ENCODE measurements around the gene ENPEP. TPM values are rescaled to one million over a fixed set of nuclear protein-coding genes. Genes with fewer than 3 reads are reported as not detected.

The ENPEP gene
- total RNA-seq, 2 experiments from 2014 or later: 0.53 TPM; not detected in 1

- H3K36me3 Mint-ChIP-seq (ENCODE audit: low read depth): no peaks in the 10 kb centered on the region
- DNase-seq (no peak), ATAC-seq (no peak)
- H3K27ac Mint-ChIP-seq: no peak overlapping the region
- POLR2A ChIA-PET: no interaction called here
- H3K9me3 Mint-ChIP-seq (ENCODE audit: insufficient read depth): no peaks in the 10 kb centered on the region
- CTCF ChIA-PET: interaction anchor here (0.6 kb wide), 1 partner anchor 216 kb away, joined by 6 read pairs; no protein-coding TSS in a partner anchor
- no peaks in the 10 kb centered on the region for H3K4me1 Mint-ChIP-seq (ENCODE audit: low read depth)
- no peaks in the 10 kb centered on the region for H3K27me3 Mint-ChIP-seq (ENCODE audit: low read depth)
- H3K4me3 Mint-ChIP-seq: no peak overlapping the region
These were observed 113.3 kb downstream of the ENPEP start for GRCh38 chr4:110589297-110589696.

DNA sequence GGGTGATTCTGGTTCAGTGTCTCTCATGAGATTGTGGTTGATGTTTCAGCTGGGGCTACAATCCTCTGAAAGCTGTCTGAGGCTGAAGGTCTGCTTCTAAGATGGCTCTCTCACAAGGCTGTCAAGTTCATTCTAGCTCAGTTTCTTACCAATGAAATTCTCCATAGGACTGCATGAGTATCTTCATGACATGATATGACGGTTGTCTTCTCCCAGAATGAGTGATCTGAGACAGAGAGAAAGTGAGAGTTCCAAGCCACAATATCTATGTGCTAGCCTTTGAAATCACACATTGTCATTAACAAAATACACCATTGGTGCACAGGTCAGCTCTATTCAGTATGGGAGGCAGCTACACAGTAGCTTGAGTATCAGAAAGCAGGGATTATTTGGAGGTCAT, 119.6 kb downstream of the ENPEP start:
- ATAC-seq (no peak), DNase-seq (no peak)
- Mint-ChIP-seq H3K4me3 (no peak overlapping the region), H3K36me3 (ENCODE audit: low read depth) (no peaks in the 10 kb centered on the region), H3K4me1 (ENCODE audit: low read depth) (no peaks in the 10 kb centered on the region), H3K27me3 (ENCODE audit: low read depth) (peaks cover 3% of the 10 kb centered on the region), H3K9me3 (ENCODE audit: insufficient read depth) (no peaks in the 10 kb centered on the region), H3K27ac (no peak overlapping the region)
- ChIA-PET POLR2A (no interaction called here), CTCF (no interaction called here)

GRCh38 chr4:110596431-110596830, 120.5 kb downstream of the ENPEP start:
- ATAC-seq: no peak
- POLR2A ChIA-PET: no interaction called here
- peaks cover 3% of the 10 kb centered on the region for H3K27me3 Mint-ChIP-seq (ENCODE audit: low read depth)
- H3K36me3 Mint-ChIP-seq (ENCODE audit: low read depth): no peaks in the 10 kb centered on the region
- H3K4me1 Mint-ChIP-seq (ENCODE audit: low read depth): no peaks in the 10 kb centered on the region
- no peak overlapping the region for H3K4me3 Mint-ChIP-seq
- CTCF ChIA-PET: no interaction called here
- H3K27ac Mint-ChIP-seq: no peak overlapping the region
- no peaks in the 10 kb centered on the region for H3K9me3 Mint-ChIP-seq (ENCODE audit: insufficient read depth)
- DNase-seq: no peak

DNA sequence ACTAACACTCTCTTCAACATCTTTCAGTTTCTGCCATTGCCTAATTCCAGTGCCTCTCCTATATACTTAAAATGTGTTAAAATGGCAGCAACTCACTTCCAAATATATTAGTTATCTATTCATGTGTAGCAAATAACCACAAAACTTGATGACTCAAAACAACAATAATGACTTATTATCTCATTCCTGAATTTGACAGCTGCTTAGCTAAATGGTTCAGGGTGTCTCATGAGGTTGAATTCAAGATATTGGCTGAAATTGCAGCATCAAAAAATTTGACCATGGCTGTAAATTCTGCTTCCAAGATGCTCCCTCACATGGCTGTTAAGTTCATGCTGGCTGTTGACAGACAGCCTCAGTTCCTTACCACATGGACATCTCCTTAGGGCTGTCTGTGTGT, 121.6 kb downstream of the ENPEP start:
- Mint-ChIP-seq H3K27me3 (ENCODE audit: low read depth) (peaks cover 3% of the 10 kb centered on the region), H3K27ac (no peak overlapping the region), H3K36me3 (ENCODE audit: low read depth) (no peaks in the 10 kb centered on the region), H3K4me1 (ENCODE audit: low read depth) (no peaks in the 10 kb centered on the region), H3K9me3 (ENCODE audit: insufficient read depth) (no peaks in the 10 kb centered on the region), H3K4me3 (no peak overlapping the region)
- DNase-seq (no peak), ATAC-seq (no peak)
- ChIA-PET POLR2A (no interaction called here), CTCF (no interaction called here)

GRCh38 chr4:110602061-110602460, 126.1 kb downstream of the ENPEP start:
- DNase-seq: no peak
- no peak overlapping the region for H3K4me3 Mint-ChIP-seq

GRCh38 chr4:110605077-110605476, 129.1 kb downstream of the ENPEP start:
- no peak overlapping the region for H3K27ac Mint-ChIP-seq
- peaks cover 20% of the 10 kb centered on the region for H3K27me3 Mint-ChIP-seq (ENCODE audit: low read depth)
- ChIA-PET POLR2A (no interaction called here), CTCF (no interaction called here)
- no peak overlapping the region for H3K4me3 Mint-ChIP-seq
- H3K4me1 Mint-ChIP-seq (ENCODE audit: low read depth): no peaks in the 10 kb centered on the region
- ATAC-seq (no peak), DNase-seq (no peak)
- H3K9me3 Mint-ChIP-seq (ENCODE audit: insufficient read depth): no peaks in the 10 kb centered on the region
- H3K36me3 Mint-ChIP-seq (ENCODE audit: low read depth): no peaks in the 10 kb centered on the region

More at GRCh38 chr4:110602061-110602460, 126.1 kb downstream of the ENPEP start:
- ATAC-seq: no peak
- Mint-ChIP-seq H3K27ac (no peak overlapping the region), H3K9me3 (ENCODE audit: insufficient read depth) (no peaks in the 10 kb centered on the region), H3K27me3 (ENCODE audit: low read depth) (peaks cover 3% of the 10 kb centered on the region), H3K4me1 (ENCODE audit: low read depth) (no peaks in the 10 kb centered on the region), H3K36me3 (ENCODE audit: low read depth) (no peaks in the 10 kb centered on the region)
- CTCF ChIA-PET: no interaction called here
- POLR2A ChIA-PET: no interaction called here

GRCh38 chr4:110609044-110609750, 133.2 kb downstream of the ENPEP start:
- Mint-ChIP-seq H3K27ac (no peak overlapping the region), H3K9me3 (ENCODE audit: insufficient read depth) (no peaks in the 10 kb centered on the region), H3K4me1 (ENCODE audit: low read depth) (no peaks in the 10 kb centered on the region), H3K36me3 (ENCODE audit: low read depth) (no peaks in the 10 kb centered on the region), H3K4me3 (no peak overlapping the region), H3K27me3 (ENCODE audit: low read depth) (peaks cover 52% of the 10 kb centered on the region)
- ChIA-PET CTCF (no interaction called here), POLR2A (no interaction called here)
- ATAC-seq: no peak
- DNase-seq: no peak

GRCh38 chr4:110610620-110610939, 134.6 kb downstream of the ENPEP start:
- no peak for ATAC-seq
- H3K4me3 Mint-ChIP-seq: no peak overlapping the region
- H3K27me3 Mint-ChIP-seq (ENCODE audit: low read depth): peaks cover 62% of the 10 kb centered on the region
- no peaks in the 10 kb centered on the region for H3K9me3 Mint-ChIP-seq (ENCODE audit: insufficient read depth)
- DNase-seq: no peak
- ChIA-PET CTCF (no interaction called here), POLR2A (interaction anchor here (1.4 kb wide), 1 partner anchor 11 kb away, joined by 5 read pairs; no protein-coding TSS in a partner anchor)
- no peaks in the 10 kb centered on the region for H3K4me1 Mint-ChIP-seq (ENCODE audit: low read depth)
- peaks cover 4% of the 10 kb centered on the region for H3K36me3 Mint-ChIP-seq (ENCODE audit: low read depth)
- H3K27ac Mint-ChIP-seq: no peak overlapping the region

- H3K9me3 Mint-ChIP-seq (ENCODE audit: insufficient read depth): no peaks in the 10 kb centered on the region
- H3K4me1 Mint-ChIP-seq (ENCODE audit: low read depth): no peaks in the 10 kb centered on the region
- DNase-seq (no peak), ATAC-seq (no peak)
- CTCF ChIA-PET: no interaction called here
- POLR2A ChIA-PET: interaction anchor here (1.4 kb wide), 1 partner anchor 10 kb away, joined by 5 read pairs; no protein-coding TSS in a partner anchor
- no peak overlapping the region for H3K27ac Mint-ChIP-seq
- H3K36me3 Mint-ChIP-seq (ENCODE audit: low read depth): peaks cover 4% of the 10 kb centered on the region
- H3K27me3 Mint-ChIP-seq (ENCODE audit: low read depth): peaks cover 68% of the 10 kb centered on the region
- no peak overlapping the region for H3K4me3 Mint-ChIP-seq
These were observed 135.2 kb downstream of the ENPEP start for GRCh38 chr4:110610940-110611831.

DNA sequence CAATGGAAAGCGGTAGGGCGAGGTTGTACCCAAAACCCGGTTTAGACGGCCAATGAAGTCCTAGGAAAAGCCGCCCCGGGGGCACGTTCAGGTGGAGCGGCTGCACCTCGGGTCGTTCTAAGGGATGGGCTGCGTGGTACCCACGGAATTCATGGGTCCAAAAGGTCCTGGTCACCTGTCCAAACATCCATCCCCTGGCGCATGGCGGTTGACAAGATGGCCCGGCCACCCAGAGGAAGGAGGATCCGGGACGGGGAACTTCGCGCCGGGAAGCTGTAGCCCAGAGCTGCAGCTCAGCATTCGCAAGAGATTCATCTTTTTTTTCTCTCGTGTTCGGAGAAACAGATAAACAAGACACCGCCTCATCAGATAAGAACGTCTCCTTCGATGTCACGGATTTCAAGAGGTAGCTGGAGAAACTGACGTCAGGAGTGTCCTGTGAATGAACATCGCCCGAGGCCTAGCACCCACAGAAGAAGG, 136.1 kb downstream of the ENPEP start:
- H3K36me3 Mint-ChIP-seq (ENCODE audit: low read depth): peaks cover 4% of the 10 kb centered on the region
- H3K4me3 Mint-ChIP-seq: no peak overlapping the region
- H3K9me3 Mint-ChIP-seq (ENCODE audit: insufficient read depth): no peaks in the 10 kb centered on the region
- peaks cover 76% of the 10 kb centered on the region for H3K27me3 Mint-ChIP-seq (ENCODE audit: low read depth)
- ChIA-PET POLR2A (interaction anchor here (0.6 to 1.4 kb wide), 2 partner anchors 9 to 1686 kb away, joined by 3 to 5 read pairs; no protein-coding TSS in a partner anchor), CTCF (interaction anchor here (1.2 kb wide), 1 partner anchor 12 kb away, joined by 4 read pairs; no protein-coding TSS in a partner anchor)
- ATAC-seq: no peak
- H3K4me1 Mint-ChIP-seq (ENCODE audit: low read depth): no peaks in the 10 kb centered on the region
- H3K27ac Mint-ChIP-seq: no peak overlapping the region
- no peak for DNase-seq

- Mint-ChIP-seq H3K27me3 (ENCODE audit: low read depth) (peaks cover 80% of the 10 kb centered on the region), H3K4me1 (ENCODE audit: low read depth) (no peaks in the 10 kb centered on the region), H3K36me3 (ENCODE audit: low read depth) (peaks cover 5% of the 10 kb centered on the region), H3K9me3 (ENCODE audit: insufficient read depth) (no peaks in the 10 kb centered on the region), H3K4me3 (no peak overlapping the region), H3K27ac (no peak overlapping the region)
- no peak for DNase-seq
- ChIA-PET CTCF (interaction anchor here (1.2 kb wide), 1 partner anchor 11 kb away, joined by 4 read pairs; no protein-coding TSS in a partner anchor), POLR2A (interaction anchor here (0.6 kb wide), 1 partner anchor 1685 kb away, joined by 3 read pairs; no protein-coding TSS in a partner anchor)
- ATAC-seq: no peak
These were observed 136.8 kb downstream of the ENPEP start for GRCh38 chr4:110612631-110613269.

- H3K27me3 Mint-ChIP-seq (ENCODE audit: low read depth): peaks cover 82% of the 10 kb centered on the region
- no peaks in the 10 kb centered on the region for H3K4me1 Mint-ChIP-seq (ENCODE audit: low read depth)
- H3K27ac Mint-ChIP-seq: no peak overlapping the region
- ChIA-PET POLR2A (no interaction called here), CTCF (no interaction called here)
- ATAC-seq (no peak), DNase-seq (no peak)
- H3K36me3 Mint-ChIP-seq (ENCODE audit: low read depth): peaks cover 9% of the 10 kb centered on the region
- no peak overlapping the region for H3K4me3 Mint-ChIP-seq
- peaks cover 7% of the 10 kb centered on the region for H3K9me3 Mint-ChIP-seq (ENCODE audit: insufficient read depth)
These were observed 137.8 kb downstream of the ENPEP start for GRCh38 chr4:110613745-110614144.

Measured in activated CD8-positive, alpha-beta T cell treated with anti-CD3 and anti-CD28 coated beads, Interleukin-2, amount 10 ng/mL, durations not matched to agents 7 days and 5 days (primary cell).